Neuronal stem cell (in vitro differentiated cells): ENCODE measurements around the gene ZNF366.

ENCODE experiments used
- DNase-seq: peaks from one replicate; pipeline ENCODE4 v3.0.0-alpha.2; 2013; ENCODE audit warnings: low spot score
- H2AFZ ChIP-seq: one replicate; pipeline ENCODE4 v1.6.1; 2013; ENCODE audit warnings: mild to moderate bottlenecking, low read length, inconsistent platforms
- H2AK5ac ChIP-seq: 2 replicates; pipeline ENCODE4 v1.6.1; 2013; ENCODE audit warnings: low read depth, mild to moderate bottlenecking, inconsistent platforms, low read length, moderate library complexity, mixed read lengths
- H2BK120ac ChIP-seq: 2 replicates; pipeline ENCODE4 v1.6.1; 2013; ENCODE audit warnings: low read depth, mild to moderate bottlenecking, inconsistent platforms, low read length, moderate library complexity, mixed read lengths
- H2BK12ac ChIP-seq: one replicate; pipeline ENCODE4 v1.6.1; 2013; ENCODE audit warnings: low read length, inconsistent platforms
- H2BK15ac ChIP-seq: 2 replicates; pipeline ENCODE4 v1.6.1; 2013; ENCODE audit warnings: mild to moderate bottlenecking, low read length, inconsistent platforms, mixed read lengths
- H2BK5ac ChIP-seq: one replicate; pipeline ENCODE4 v1.6.1; 2013; ENCODE audit warnings: inconsistent platforms, mild to moderate bottlenecking, low read length, moderate library complexity
- H3K14ac ChIP-seq: one replicate; pipeline ENCODE4 v1.6.1; 2013; ENCODE audit warnings: low read length, inconsistent platforms
- H3K18ac ChIP-seq: 2 replicates; pipeline ENCODE4 v1.6.1; 2013; ENCODE audit warnings: low read length, inconsistent platforms
- H3K23ac ChIP-seq: 2 replicates; pipeline ENCODE4 v1.6.1; 2013; ENCODE audit warnings: low read depth, mild to moderate bottlenecking, mixed read lengths, low read length, inconsistent platforms; ENCODE audit not compliant: poor library complexity
- H3K27ac ChIP-seq: replicated peaks from 3 replicates; pipeline ENCODE4 v1.5.1; 2013; ENCODE audit warnings: low read length, inconsistent platforms
- H3K27me3 ChIP-seq, 3 experiments: 2 replicates each; pipeline ENCODE4 v1.6.1; 2013; ENCODE audit warnings: low read length in 3 of 3, mild to moderate bottlenecking in 2 of 3, inconsistent platforms in 1 of 3, low read depth in 1 of 3, mixed read lengths in 1 of 3, moderate library complexity in 1 of 3; ENCODE audit not compliant: control insufficient read depth in 3 of 3, insufficient read depth in 3 of 3
- H3K36me3 ChIP-seq, 2 donors: replicated peaks in 1 of 2; 2 replicates each; pipeline ENCODE4 v1.6.1; 2013; ENCODE audit warnings: low read length in 2 of 2; ENCODE audit not compliant: control insufficient read depth in 2 of 2, insufficient read depth in 2 of 2
- H3K4ac ChIP-seq: 2 replicates; pipeline ENCODE4 v1.6.1; 2013; ENCODE audit warnings: inconsistent platforms, mild to moderate bottlenecking, low read length, moderate library complexity
- H3K4me1 ChIP-seq, 2 donors: 1 replicate in 1 of 2; 2 replicates in 1 of 2; pipeline ENCODE4 v1.6.1; 2013; ENCODE audit warnings: low read length in 2 of 2, low read depth in 1 of 2; ENCODE audit not compliant: control insufficient read depth in 2 of 2, insufficient read depth in 1 of 2
- H3K4me2 ChIP-seq: one replicate; pipeline ENCODE4 v1.6.1; 2013; ENCODE audit warnings: mild to moderate bottlenecking, low read length, inconsistent platforms; ENCODE audit not compliant: insufficient read depth, poor library complexity, severe bottlenecking
- H3K4me3 ChIP-seq, 2 donors: 2 replicates each; pipeline ENCODE4 v1.5.1; 2013; ENCODE audit warnings: low read length in 2 of 2, mild to moderate bottlenecking in 2 of 2, inconsistent platforms in 1 of 2, moderate library complexity in 1 of 2
- H3K79me1 ChIP-seq: one replicate; pipeline ENCODE4 v1.6.1; 2013; ENCODE audit warnings: low read depth, mild to moderate bottlenecking, inconsistent platforms, low read length, moderate library complexity
- H3K9ac ChIP-seq: one replicate; pipeline ENCODE4 v1.6.1; 2013; ENCODE audit warnings: mild to moderate bottlenecking, low read depth, low read length, inconsistent platforms; ENCODE audit not compliant: poor library complexity
- H3K9me3 ChIP-seq, 2 donors: replicated peaks in 1 of 2; 2 replicates each; pipeline versions ENCODE3 to v1.6.1; 2013; ENCODE audit warnings: low read length in 2 of 2, mild to moderate bottlenecking in 2 of 2, inconsistent platforms in 1 of 2, low read depth in 1 of 2, mixed read lengths in 1 of 2, moderate library complexity in 1 of 2; ENCODE audit not compliant: control insufficient read depth in 2 of 2, insufficient read depth in 1 of 2
- H4K8ac ChIP-seq: one replicate; pipeline ENCODE4 v1.6.1; 2013; ENCODE audit warnings: low read depth, mild to moderate bottlenecking, inconsistent platforms, low read length, moderate library complexity
- H4K91ac ChIP-seq: one replicate; pipeline ENCODE4 v1.6.1; 2013; ENCODE audit warnings: low read length, low read depth, mild to moderate bottlenecking, inconsistent platforms; ENCODE audit not compliant: poor library complexity
- WGBS, 2 donors: extraction: QIAGEN DNeasy Blood & Tissue Kit; methylation state at CpG; one replicate each; pipeline ENCODE4 v1.1.7; 2013; ENCODE audit warnings: missing lambda C conversion rate in 2 of 2, mixed read lengths in 1 of 2; ENCODE audit not compliant: insufficient read length in 2 of 2, insufficient replicate concordance in 1 of 2; ENCODE audit errors: extremely low coverage in 2 of 2; 5-methylcytosine and 5-hydroxymethylcytosine counted together

The ZNF366 gene

GRCh38 chr5:72470826-72471225, 36.4 kb downstream of the ZNF366 start:
- H3K14ac ChIP-seq: no peak overlapping the region
- no peaks in the 10 kb centered on the region for H3K36me3 ChIP-seq
- H3K27ac ChIP-seq: no peak overlapping the region
- H2AK5ac ChIP-seq: no peak overlapping the region
- no peak overlapping the region for H2BK15ac ChIP-seq
- H4K91ac ChIP-seq: no peak overlapping the region
- peaks cover 1 to 25% of the 10 kb centered on the region in 2 donors for H3K4me1 ChIP-seq
- no peak overlapping the region for H3K23ac ChIP-seq
- H2BK12ac ChIP-seq: no peak overlapping the region
- no peak overlapping the region for H3K4me2 ChIP-seq
- H3K9ac ChIP-seq: no peak overlapping the region
- no CpG with 5 or more reads among the region's 2 CpGs for WGBS, 2 donors
- H3K79me1 ChIP-seq: no peaks in the 10 kb centered on the region
- no peak overlapping the region for H3K18ac ChIP-seq
- H3K4ac ChIP-seq: no peak overlapping the region
- H4K8ac ChIP-seq: no peak overlapping the region
- no peaks in the 10 kb centered on the region for H3K27me3 ChIP-seq
- no peak overlapping the region for H3K4me3 ChIP-seq
- no peak overlapping the region for H2BK120ac ChIP-seq
- H2BK5ac ChIP-seq: no peak overlapping the region
- H3K9me3 ChIP-seq: peaks cover 0 to 2% of the 10 kb centered on the region in 2 donors
- H2AFZ ChIP-seq: no peak overlapping the region
- no peak for DNase-seq

GRCh38 chr5:72468606-72469005, 38.6 kb downstream of the ZNF366 start:
- H4K91ac ChIP-seq: no peak overlapping the region
- H3K4me1 ChIP-seq: peaks cover under 1 to 9% of the 10 kb centered on the region in 2 donors
- no peak overlapping the region for H3K4ac ChIP-seq
- H2BK12ac ChIP-seq: no peak overlapping the region
- H2BK120ac ChIP-seq: no peak overlapping the region
- H3K14ac ChIP-seq: no peak overlapping the region
- H2AFZ ChIP-seq: no peak overlapping the region
- H2BK15ac ChIP-seq: no peak overlapping the region
- no peak overlapping the region for H4K8ac ChIP-seq
- H2AK5ac ChIP-seq: no peak overlapping the region
- H3K79me1 ChIP-seq: no peaks in the 10 kb centered on the region
- no peak overlapping the region for H2BK5ac ChIP-seq
- no peak overlapping the region for H3K4me2 ChIP-seq
- H3K36me3 ChIP-seq: no peaks in the 10 kb centered on the region
- H3K4me3 ChIP-seq: no peak overlapping the region
- no peak overlapping the region for H3K23ac ChIP-seq
- no peak for DNase-seq
- no peak overlapping the region for H3K18ac ChIP-seq
- H3K27me3 ChIP-seq: no peaks in the 10 kb centered on the region
- H3K9ac ChIP-seq: no peak overlapping the region
- H3K27ac ChIP-seq: no peak overlapping the region
- no CpG with 5 or more reads among the region's 1 CpG for WGBS, 2 donors
- H3K9me3 ChIP-seq: no peaks in the 10 kb centered on the region

- Histone ChIP-seq H3K18ac (no peak overlapping the region), H3K4me2 (no peak overlapping the region), H3K23ac (no peak overlapping the region), H2AFZ (no peak overlapping the region), H3K9me3 (no peaks in the 10 kb centered on the region), H4K91ac (no peak overlapping the region), H3K4me1 (peaks cover 0 to 3% of the 10 kb centered on the region in 2 donors), H3K27ac (no peak overlapping the region), H2BK5ac (no peak overlapping the region), H3K9ac (no peak overlapping the region), H3K79me1 (no peaks in the 10 kb centered on the region), H4K8ac (no peak overlapping the region), H2BK120ac (no peak overlapping the region), H3K4me3 (no peak overlapping the region), H2BK15ac (no peak overlapping the region), H2AK5ac (no peak overlapping the region), H3K36me3 (no peaks in the 10 kb centered on the region), H2BK12ac (no peak overlapping the region), H3K4ac (no peak overlapping the region), H3K14ac (no peak overlapping the region), H3K27me3 (no peaks in the 10 kb centered on the region)
- WGBS, 2 donors: no CpG with 5 or more reads among the region's 5 CpGs
- DNase-seq: no peak
Measured at GRCh38 chr5:72468024-72468423, 39.2 kb downstream of the ZNF366 start.

- no peaks in the 10 kb centered on the region for H3K79me1 ChIP-seq
- H3K23ac ChIP-seq: no peak overlapping the region
- H4K8ac ChIP-seq: no peak overlapping the region
- WGBS, 2 donors: no CpG with 5 or more reads among the region's 2 CpGs
- no peak overlapping the region for H3K27ac ChIP-seq
- no peak overlapping the region for H2AK5ac ChIP-seq
- no peak overlapping the region for H3K14ac ChIP-seq
- no peak overlapping the region for H2BK120ac ChIP-seq
- H3K4me3 ChIP-seq: no peak overlapping the region
- no peaks in the 10 kb centered on the region for H3K27me3 ChIP-seq
- no peaks in the 10 kb centered on the region for H3K36me3 ChIP-seq
- no peak overlapping the region for H2BK5ac ChIP-seq
- H3K9me3 ChIP-seq: no peaks in the 10 kb centered on the region
- H3K4me1 ChIP-seq: peaks cover 0 to 3% of the 10 kb centered on the region in 2 donors
- no peak overlapping the region for H3K18ac ChIP-seq
- no peak overlapping the region for H3K4me2 ChIP-seq
- H3K9ac ChIP-seq: no peak overlapping the region
- H2BK15ac ChIP-seq: no peak overlapping the region
- H3K4ac ChIP-seq: no peak overlapping the region
- H2BK12ac ChIP-seq: no peak overlapping the region
- H2AFZ ChIP-seq: no peak overlapping the region
- no peak for DNase-seq
- no peak overlapping the region for H4K91ac ChIP-seq
Measured at GRCh38 chr5:72467461-72467860, 39.7 kb downstream of the ZNF366 start.
